Uterus (tissue), 2 donors: ENCODE measurements around the gene FBXO21.

ENCODE experiments used
- POLR2A ChIP-seq, 2 donors: fragments of 450-650 bp; IDR thresholded peaks; one replicate each; pipeline ENCODE4 v1.6.1; 2016; ENCODE audit warnings: antibody characterized with exemption in 2 of 2, mild to moderate bottlenecking in 1 of 2, moderate library complexity in 1 of 2
- TF ChIP-seq, protein P1 (sequence below), 4 experiments: fragments of 200-600 bp in 2 of 4; fragments of 450-650 bp in 2 of 4; sonication (generic) in 2 of 4; IDR thresholded peaks; one replicate each; pipeline ENCODE4 v1.5.1; 2016 to 2019; ENCODE audit warnings: antibody characterized with exemption in 4 of 4, mild to moderate bottlenecking in 2 of 4, moderate library complexity in 1 of 4

DNA sequence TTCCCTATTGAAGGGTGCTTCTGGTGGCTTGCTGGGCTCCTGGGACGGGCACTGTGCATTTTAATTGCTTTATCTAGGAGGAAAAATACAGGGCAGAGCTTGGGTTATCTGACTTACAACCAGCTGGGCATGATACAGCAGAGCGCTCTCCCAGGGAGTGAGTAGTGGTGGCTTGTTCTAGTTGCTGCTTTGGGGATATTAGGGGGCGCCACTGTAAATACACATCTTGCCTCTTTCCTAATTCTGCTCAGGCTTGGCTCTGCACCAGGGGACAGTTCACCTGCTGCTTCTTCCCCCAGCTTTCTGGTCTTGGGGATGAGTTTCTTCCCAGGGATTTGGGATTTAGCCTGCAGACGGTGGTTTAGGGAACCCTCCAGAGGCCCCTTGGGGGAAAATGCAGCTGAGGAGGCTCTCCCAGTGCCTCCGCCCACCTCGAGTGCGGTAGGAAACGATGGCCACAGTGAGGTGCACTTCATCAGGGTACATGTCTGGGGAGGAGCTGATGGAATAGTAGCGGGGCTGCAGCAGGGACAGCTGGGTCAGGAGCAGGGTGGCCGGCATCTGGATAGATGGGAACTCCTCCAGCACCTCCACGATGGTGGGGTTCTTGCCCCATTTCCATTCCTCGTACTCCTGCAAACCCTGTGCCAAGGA, 36.9 kb upstream of the FBXO21 start:
- TF ChIP-seq, protein P1, sequence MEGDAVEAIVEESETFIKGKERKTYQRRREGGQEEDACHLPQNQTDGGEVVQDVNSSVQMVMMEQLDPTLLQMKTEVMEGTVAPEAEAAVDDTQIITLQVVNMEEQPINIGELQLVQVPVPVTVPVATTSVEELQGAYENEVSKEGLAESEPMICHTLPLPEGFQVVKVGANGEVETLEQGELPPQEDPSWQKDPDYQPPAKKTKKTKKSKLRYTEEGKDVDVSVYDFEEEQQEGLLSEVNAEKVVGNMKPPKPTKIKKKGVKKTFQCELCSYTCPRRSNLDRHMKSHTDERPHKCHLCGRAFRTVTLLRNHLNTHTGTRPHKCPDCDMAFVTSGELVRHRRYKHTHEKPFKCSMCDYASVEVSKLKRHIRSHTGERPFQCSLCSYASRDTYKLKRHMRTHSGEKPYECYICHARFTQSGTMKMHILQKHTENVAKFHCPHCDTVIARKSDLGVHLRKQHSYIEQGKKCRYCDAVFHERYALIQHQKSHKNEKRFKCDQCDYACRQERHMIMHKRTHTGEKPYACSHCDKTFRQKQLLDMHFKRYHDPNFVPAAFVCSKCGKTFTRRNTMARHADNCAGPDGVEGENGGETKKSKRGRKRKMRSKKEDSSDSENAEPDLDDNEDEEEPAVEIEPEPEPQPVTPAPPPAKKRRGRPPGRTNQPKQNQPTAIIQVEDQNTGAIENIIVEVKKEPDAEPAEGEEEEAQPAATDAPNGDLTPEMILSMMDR (IDR thresholded peaks at IDR 0.05), result no peak
- TF ChIP-seq POLR2A (IDR thresholded peaks at IDR 0.05), result no peak
